Loucy (cell line): ENCODE results near the gene INPP4A.

Source experiments
- H2AFZ ChIP-seq: fragments of 200-600 bp; sonication (generic); 2 replicates; pipeline ENCODE4 v1.6.0; 2016; ENCODE audit warnings: antibody characterized with exemption, mild to moderate bottlenecking, low read length, moderate library complexity
- H3F3A ChIP-seq: fragments of 200-600 bp; 2 replicates; pipeline ENCODE4 v1.6.0; 2016; ENCODE audit warnings: antibody characterized with exemption, low read depth, mild to moderate bottlenecking
- H3K27me3 ChIP-seq: fragments of 200-600 bp; sonication (generic); 2 replicates; pipeline ENCODE4 v1.6.1; 2014; ENCODE audit warnings: low read length, mild to moderate bottlenecking; ENCODE audit not compliant: insufficient read depth, poor library complexity, severe bottlenecking
- H3K36me3 ChIP-seq: fragments of 200-600 bp; sonication (generic); 2 replicates; pipeline ENCODE4 v1.6.1; 2016; ENCODE audit warnings: low read length; ENCODE audit not compliant: insufficient read depth
- H3K4me1 ChIP-seq: fragments of 200-600 bp; sonication (generic); 2 replicates; pipeline ENCODE4 v1.5.1; 2014; ENCODE audit warnings: low read length, mild to moderate bottlenecking; ENCODE audit not compliant: insufficient read depth, poor library complexity, severe bottlenecking
- H3K4me2 ChIP-seq: fragments of 200-600 bp; sonication (generic); 2 replicates; pipeline ENCODE4 v1.6.0; 2014; ENCODE audit warnings: antibody characterized with exemption, low read length, low read depth, mild to moderate bottlenecking; ENCODE audit not compliant: poor library complexity, severe bottlenecking
- H3K4me3 ChIP-seq: fragments of 200-600 bp; sonication (generic); 2 replicates; pipeline ENCODE4 v1.5.1; 2014; ENCODE audit warnings: low read length, mild to moderate bottlenecking, mixed read lengths; ENCODE audit not compliant: poor library complexity, severe bottlenecking
- H3K79me2 ChIP-seq: fragments of 200-600 bp; sonication (generic); 2 replicates; pipeline ENCODE4 v1.6.1; 2014; ENCODE audit warnings: low read length; ENCODE audit not compliant: insufficient read depth
- H3K9ac ChIP-seq: fragments of 200-600 bp; sonication (generic); 2 replicates; pipeline ENCODE4 v1.6.0; 2014; ENCODE audit warnings: mild to moderate bottlenecking, low read depth, low read length, moderate library complexity; ENCODE audit not compliant: poor library complexity, severe bottlenecking
- H3K9me2 ChIP-seq: fragments of 200-600 bp; sonication (generic); replicated peaks from 2 replicates; pipeline ENCODE4 v1.6.1; 2016; ENCODE audit warnings: low read depth, low read length, mixed read lengths
- H3K9me3 ChIP-seq: fragments of 200-600 bp; sonication (generic); 2 replicates; pipeline ENCODE4 v1.6.1; 2014; ENCODE audit warnings: mild to moderate bottlenecking, antibody characterized with exemption, low read length, low read depth; ENCODE audit not compliant: insufficient read depth
- H4K20me1 ChIP-seq: fragments of 200-600 bp; sonication (generic); 2 replicates; pipeline ENCODE4 v1.6.0; 2014; ENCODE audit warnings: antibody characterized with exemption, low read length, mild to moderate bottlenecking; ENCODE audit not compliant: insufficient read depth, poor library complexity, severe bottlenecking
- EZH2phosphoT487 ChIP-seq: fragments of 200-600 bp; IDR thresholded peaks from 2 replicates; pipeline ENCODE4 v1.6.1; 2018; ENCODE audit warnings: antibody characterized with exemption, mild to moderate bottlenecking, moderate library complexity, borderline replicate concordance
- TF ChIP-seq, protein P1 (sequence below): fragments of 200-600 bp; sonication (generic); conservative IDR thresholded peaks from 2 replicates; pipeline ENCODE4 v1.5.1; 2014; ENCODE audit warnings: mild to moderate bottlenecking, antibody characterized with exemption, low read length

INPP4A gene

DNA sequence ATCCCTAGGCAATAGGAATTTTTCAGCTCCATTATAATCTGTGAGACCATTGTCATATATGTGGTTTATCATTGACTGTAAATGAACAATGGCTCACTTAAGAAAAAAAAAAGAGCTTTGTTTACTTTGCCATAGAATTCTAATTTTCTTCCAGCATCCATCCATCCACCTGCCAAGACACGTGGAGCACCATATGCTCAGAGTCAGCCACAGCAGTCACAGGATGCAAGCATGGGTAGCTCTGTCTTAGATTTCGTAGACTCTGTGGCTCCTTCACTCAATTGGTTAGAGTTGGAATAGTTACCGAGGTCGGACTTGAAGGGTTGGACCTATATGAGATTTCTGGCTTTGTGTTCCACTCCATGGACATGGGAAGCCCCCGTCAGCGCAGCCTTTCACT, 88.1 kb downstream of the INPP4A start:
- no peaks in the 10 kb centered on the region for H3K27me3 ChIP-seq
- H3K4me1 ChIP-seq: no peaks in the 10 kb centered on the region
- no peak overlapping the region for H3K4me3 ChIP-seq
- H3K4me2 ChIP-seq: no peak overlapping the region
- H3F3A ChIP-seq: no peaks in the 10 kb centered on the region
- H3K9me3 ChIP-seq: peaks cover 2% of the 10 kb centered on the region; the same call in 1 of the 2 replicates
- no peaks in the 10 kb centered on the region for H3K9me2 ChIP-seq
- no peaks in the 10 kb centered on the region for H4K20me1 ChIP-seq
- H2AFZ ChIP-seq: no peak overlapping the region
- H3K9ac ChIP-seq: no peak overlapping the region
- TF ChIP-seq, protein P1, sequence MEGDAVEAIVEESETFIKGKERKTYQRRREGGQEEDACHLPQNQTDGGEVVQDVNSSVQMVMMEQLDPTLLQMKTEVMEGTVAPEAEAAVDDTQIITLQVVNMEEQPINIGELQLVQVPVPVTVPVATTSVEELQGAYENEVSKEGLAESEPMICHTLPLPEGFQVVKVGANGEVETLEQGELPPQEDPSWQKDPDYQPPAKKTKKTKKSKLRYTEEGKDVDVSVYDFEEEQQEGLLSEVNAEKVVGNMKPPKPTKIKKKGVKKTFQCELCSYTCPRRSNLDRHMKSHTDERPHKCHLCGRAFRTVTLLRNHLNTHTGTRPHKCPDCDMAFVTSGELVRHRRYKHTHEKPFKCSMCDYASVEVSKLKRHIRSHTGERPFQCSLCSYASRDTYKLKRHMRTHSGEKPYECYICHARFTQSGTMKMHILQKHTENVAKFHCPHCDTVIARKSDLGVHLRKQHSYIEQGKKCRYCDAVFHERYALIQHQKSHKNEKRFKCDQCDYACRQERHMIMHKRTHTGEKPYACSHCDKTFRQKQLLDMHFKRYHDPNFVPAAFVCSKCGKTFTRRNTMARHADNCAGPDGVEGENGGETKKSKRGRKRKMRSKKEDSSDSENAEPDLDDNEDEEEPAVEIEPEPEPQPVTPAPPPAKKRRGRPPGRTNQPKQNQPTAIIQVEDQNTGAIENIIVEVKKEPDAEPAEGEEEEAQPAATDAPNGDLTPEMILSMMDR: no peak
- TF ChIP-seq EZH2phosphoT487: no peak
- H3K79me2 ChIP-seq: no peaks in the 10 kb centered on the region
- peaks cover 15% of the 10 kb centered on the region for H3K36me3 ChIP-seq

DNA sequence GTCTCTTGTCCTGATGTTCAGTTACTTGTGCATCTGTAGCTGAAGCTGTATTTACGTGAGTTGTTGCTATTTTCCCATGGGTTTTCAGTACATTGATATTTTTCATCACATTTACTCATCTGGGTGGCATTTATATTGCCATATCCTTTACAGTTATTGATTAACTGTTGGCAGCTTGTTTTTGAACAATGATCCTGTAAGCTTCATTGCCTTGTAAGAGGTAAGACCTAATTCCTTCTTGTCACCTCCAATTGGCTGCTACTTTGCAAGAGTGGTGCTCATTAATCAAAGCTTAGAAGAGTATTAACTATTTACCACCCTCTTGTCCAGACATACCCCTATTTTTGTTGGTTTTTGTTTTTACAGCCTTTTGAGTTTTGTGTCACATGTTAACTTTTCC, 88.9 kb downstream of the INPP4A start:
- Histone ChIP-seq H3F3A (no peaks in the 10 kb centered on the region), H3K4me3 (no peak overlapping the region)

DNA sequence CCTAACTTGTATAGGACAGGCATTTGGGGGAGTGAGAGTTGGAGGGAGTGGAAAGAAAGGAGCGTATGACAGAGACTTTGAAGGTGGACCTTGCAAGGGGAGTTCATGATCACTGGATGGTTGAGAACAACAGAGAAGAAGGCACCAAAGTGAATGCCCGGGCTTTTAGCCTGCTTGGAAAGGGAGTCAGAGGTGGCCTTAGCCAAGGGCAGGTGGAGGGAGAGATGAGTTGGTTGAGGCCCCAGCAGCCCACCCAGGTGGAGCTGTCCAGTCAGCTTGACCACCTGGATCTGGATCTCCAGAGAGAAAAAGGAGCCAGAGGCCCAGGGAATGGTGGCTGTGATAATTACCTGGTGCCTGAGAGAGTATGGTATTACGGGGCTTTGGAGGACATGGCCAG, 90.1 kb downstream of the INPP4A start:
- Histone ChIP-seq H3K27me3 (no peaks in the 10 kb centered on the region), H3K9me2 (no peaks in the 10 kb centered on the region), H2AFZ (no peak overlapping the region), H3K9me3 (no peaks in the 10 kb centered on the region), H3K4me3 (no peak overlapping the region), H3K79me2 (no peaks in the 10 kb centered on the region), H3K36me3 (peaks cover 29% of the 10 kb centered on the region; the same call in 1 of the 2 replicates), H4K20me1 (no peaks in the 10 kb centered on the region), H3K4me2 (no peak overlapping the region), H3K4me1 (no peaks in the 10 kb centered on the region), H3K9ac (no peak overlapping the region), H3F3A (no peaks in the 10 kb centered on the region)
- no peak for TF ChIP-seq EZH2phosphoT487

More for the DNA sequence above, 88.9 kb downstream of the INPP4A start:
- Histone ChIP-seq H3K79me2 (no peaks in the 10 kb centered on the region), H3K9ac (no peak overlapping the region), H3K36me3 (peaks cover 17% of the 10 kb centered on the region; the same call in 1 of the 2 replicates), H3K4me2 (no peak overlapping the region), H3K27me3 (no peaks in the 10 kb centered on the region), H3K9me3 (no peaks in the 10 kb centered on the region), H2AFZ (no peak overlapping the region), H3K4me1 (no peaks in the 10 kb centered on the region), H3K9me2 (no peaks in the 10 kb centered on the region), H4K20me1 (no peaks in the 10 kb centered on the region)
- no peak for TF ChIP-seq EZH2phosphoT487
- TF ChIP-seq, protein P1: no peak

DNA sequence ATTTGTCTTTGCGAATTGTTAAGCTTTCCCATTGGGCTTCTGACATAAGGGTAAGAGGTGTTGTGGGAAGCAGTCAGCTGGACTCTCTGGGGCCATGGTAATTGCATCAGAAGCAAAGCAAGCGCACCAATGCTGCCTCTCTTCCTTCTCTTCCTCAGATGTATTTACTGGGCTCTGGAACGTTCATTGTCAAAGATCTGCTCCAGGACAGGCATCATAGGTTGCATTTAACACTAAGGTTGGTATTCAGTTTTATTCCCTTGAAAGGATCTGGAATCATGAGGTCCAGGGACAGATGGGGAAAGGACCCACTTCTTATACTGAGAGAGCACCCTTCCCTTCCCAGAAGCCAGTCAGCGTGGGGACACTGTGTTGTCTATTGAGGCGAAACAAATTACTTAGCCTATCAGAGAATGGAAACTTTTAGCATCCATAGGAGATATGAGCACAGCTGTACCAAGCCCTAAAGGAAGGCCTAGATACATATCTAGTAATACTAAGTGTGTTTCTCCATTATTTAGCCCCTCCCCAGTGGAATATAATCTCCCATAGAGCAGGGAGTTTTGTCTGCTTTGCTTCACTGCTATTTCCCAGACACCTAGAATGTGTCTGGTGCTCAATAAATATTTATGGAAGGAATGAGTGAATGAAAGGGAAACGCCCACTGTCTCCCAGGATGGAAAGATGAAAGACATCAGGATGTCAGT, 91.5 kb downstream of the INPP4A start:
- Histone ChIP-seq H3K4me2 (no peak overlapping the region), H3K36me3 (peaks cover 36% of the 10 kb centered on the region; the same call in 1 of the 2 replicates), H3K4me1 (no peaks in the 10 kb centered on the region), H3K27me3 (no peaks in the 10 kb centered on the region), H2AFZ (no peak overlapping the region), H4K20me1 (no peaks in the 10 kb centered on the region), H3K4me3 (no peak overlapping the region), H3K9ac (no peak overlapping the region), H3K9me3 (no peaks in the 10 kb centered on the region), H3K79me2 (no peaks in the 10 kb centered on the region), H3F3A (no peaks in the 10 kb centered on the region), H3K9me2 (no peaks in the 10 kb centered on the region)
- TF ChIP-seq, protein P1: no peak
- no peak for TF ChIP-seq EZH2phosphoT487
